Astrocyte (in vitro differentiated cells and primary cell): ENCODE measurements around the gene CCDC68. TPM values are rescaled to one million over a fixed set of nuclear protein-coding genes. Genes with fewer than 3 reads are reported as not detected.

Experiments
- DNase-seq: peaks from one replicate; pipeline ENCODE4 v3.0.0-alpha.2; 2010; ENCODE audit warnings: low read depth
- FAIRE-seq: peaks from 2 replicates; lab custom pipeline; 2011; peaks lifted over from hg19 to GRCh38; lab: Jason Lieb, UNC
- H2AFZ ChIP-seq: 2 replicates; pipeline ENCODE4 v1.6.0; 2012; ENCODE audit warnings: low read depth, low read length, inconsistent platforms
- H3K27ac ChIP-seq: 2 replicates; pipeline ENCODE4 v1.5.1; 2011; ENCODE audit warnings: low read depth, low read length, inconsistent platforms
- H3K27me3 ChIP-seq: 2 replicates; pipeline ENCODE4 v1.6.0; 2011; ENCODE audit warnings: low read length, inconsistent platforms; ENCODE audit not compliant: insufficient read depth
- H3K36me3 ChIP-seq: 2 replicates; pipeline ENCODE4 v1.5.1; 2011; ENCODE audit warnings: low read length, inconsistent platforms; ENCODE audit not compliant: insufficient read depth
- H3K4me1 ChIP-seq: 2 replicates; pipeline ENCODE4 v1.5.1; 2011; ENCODE audit warnings: low read length, inconsistent platforms; ENCODE audit not compliant: insufficient read depth
- H3K4me2 ChIP-seq: 2 replicates; pipeline ENCODE4 v1.6.0; 2012; ENCODE audit warnings: low read length, inconsistent platforms
- H3K4me3 ChIP-seq: 2 replicates; pipeline ENCODE4 v1.5.1; 2011; ENCODE audit warnings: low read depth, mild to moderate bottlenecking, low read length, inconsistent platforms; ENCODE audit not compliant: insufficient read depth
- H3K79me2 ChIP-seq: 2 replicates; pipeline ENCODE4 v1.6.0; 2012; ENCODE audit warnings: mild to moderate bottlenecking, low read length, inconsistent platforms; ENCODE audit not compliant: insufficient read depth
- H3K9ac ChIP-seq: 2 replicates; pipeline ENCODE4 v1.6.0; 2012; ENCODE audit warnings: mild to moderate bottlenecking, low read length, inconsistent platforms
- H3K9me3 ChIP-seq: 2 replicates; pipeline ENCODE4 v1.5.1; 2012; ENCODE audit warnings: low read depth, mild to moderate bottlenecking, low read length, inconsistent platforms; ENCODE audit not compliant: insufficient read depth
- H4K20me1 ChIP-seq: 2 replicates; pipeline ENCODE4 v1.6.0; 2012; ENCODE audit warnings: low read length, inconsistent platforms; ENCODE audit not compliant: insufficient read depth
- H3K27ac Mint-ChIP-seq: one replicate; pipeline ENCODE4 v1.8.0; 2021; ENCODE audit warnings: mild to moderate bottlenecking, mixed read lengths; ENCODE audit not compliant: unreplicated experiment
- H3K27me3 Mint-ChIP-seq: one replicate; pipeline ENCODE4 v1.8.0; 2021; ENCODE audit warnings: low read depth, mixed read lengths; ENCODE audit not compliant: unreplicated experiment
- H3K36me3 Mint-ChIP-seq: one replicate; pipeline ENCODE4 v1.8.0; 2021; ENCODE audit warnings: low read depth, mixed read lengths; ENCODE audit not compliant: unreplicated experiment
- H3K4me1 Mint-ChIP-seq: one replicate; pipeline ENCODE4 v1.8.0; 2021; ENCODE audit warnings: low read depth, mixed read lengths; ENCODE audit not compliant: unreplicated experiment
- H3K4me3 Mint-ChIP-seq: one replicate; pipeline ENCODE4 v1.8.0; 2021; ENCODE audit warnings: mild to moderate bottlenecking, moderate library complexity, mixed read lengths; ENCODE audit not compliant: unreplicated experiment
- H3K9me3 Mint-ChIP-seq: one replicate; pipeline ENCODE4 v1.8.0; 2021; ENCODE audit warnings: mild to moderate bottlenecking, mixed read lengths; ENCODE audit not compliant: unreplicated experiment
- EZH2 ChIP-seq: IDR thresholded peaks from 2 replicates; pipeline ENCODE4 v1.6.1; 2012; ENCODE audit warnings: mild to moderate bottlenecking, low read length, inconsistent platforms; ENCODE audit not compliant: insufficient read depth
- total RNA-seq: library from RNA; stranded (reverse); gene quantifications from 2 replicates; pipeline ENCODE4 v1.2.1, GENCODE V29; 2021
- TF ChIP-seq, protein P1 (sequence below): IDR thresholded peaks from 2 replicates; pipeline ENCODE4 v1.5.1; 2011; ENCODE audit warnings: low read depth, mild to moderate bottlenecking, inconsistent platforms, low read length, moderate library complexity; ENCODE audit not compliant: insufficient read depth

The CCDC68 gene
- total RNA-seq, 1 donor from 2014 or later = 2.2 TPM

DNA sequence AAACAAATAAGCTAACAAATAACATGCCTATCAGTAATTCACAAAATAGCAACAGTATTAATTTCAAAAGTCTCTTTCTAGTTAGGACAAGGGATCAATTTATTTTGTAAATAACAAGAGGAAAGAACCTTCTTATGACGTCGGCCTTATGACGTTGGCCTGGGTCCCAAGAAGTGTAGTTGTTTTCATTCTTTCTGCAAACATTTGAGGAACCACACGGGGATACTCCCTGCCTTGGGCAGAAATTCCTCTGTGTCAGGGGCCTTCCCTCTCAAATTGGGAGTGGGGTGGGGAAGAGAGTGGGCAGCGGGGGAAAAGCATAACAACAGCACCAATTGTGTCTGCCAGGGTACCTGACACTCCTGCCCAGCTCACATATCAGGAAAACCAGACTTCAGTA lies 1.3 kb downstream of the CCDC68 start:
- H3K9me3 Mint-ChIP-seq = no peaks in the 10 kb centered on the region
- peaks cover 7% of the 10 kb centered on the region for H3K4me1 Mint-ChIP-seq
- no peaks in the 10 kb centered on the region for H3K27me3 Mint-ChIP-seq
- Histone ChIP-seq H2AFZ (no peak overlapping the region), H3K9ac (no peak overlapping the region), H3K36me3 (no peaks in the 10 kb centered on the region), H3K4me2 (peak overlapping the region; percentile 85), H3K27me3 (no peaks in the 10 kb centered on the region), H3K27ac (no peak overlapping the region), H3K4me1 (no peaks in the 10 kb centered on the region), H3K9me3 (no peaks in the 10 kb centered on the region), H3K4me3 (no peak overlapping the region), H3K79me2 (no peaks in the 10 kb centered on the region), H4K20me1 (no peaks in the 10 kb centered on the region)
- DNase-seq (no peak), FAIRE-seq (no peak)
- no peaks in the 10 kb centered on the region for H3K36me3 Mint-ChIP-seq
- no peak for TF ChIP-seq EZH2
- TF ChIP-seq, protein P1, sequence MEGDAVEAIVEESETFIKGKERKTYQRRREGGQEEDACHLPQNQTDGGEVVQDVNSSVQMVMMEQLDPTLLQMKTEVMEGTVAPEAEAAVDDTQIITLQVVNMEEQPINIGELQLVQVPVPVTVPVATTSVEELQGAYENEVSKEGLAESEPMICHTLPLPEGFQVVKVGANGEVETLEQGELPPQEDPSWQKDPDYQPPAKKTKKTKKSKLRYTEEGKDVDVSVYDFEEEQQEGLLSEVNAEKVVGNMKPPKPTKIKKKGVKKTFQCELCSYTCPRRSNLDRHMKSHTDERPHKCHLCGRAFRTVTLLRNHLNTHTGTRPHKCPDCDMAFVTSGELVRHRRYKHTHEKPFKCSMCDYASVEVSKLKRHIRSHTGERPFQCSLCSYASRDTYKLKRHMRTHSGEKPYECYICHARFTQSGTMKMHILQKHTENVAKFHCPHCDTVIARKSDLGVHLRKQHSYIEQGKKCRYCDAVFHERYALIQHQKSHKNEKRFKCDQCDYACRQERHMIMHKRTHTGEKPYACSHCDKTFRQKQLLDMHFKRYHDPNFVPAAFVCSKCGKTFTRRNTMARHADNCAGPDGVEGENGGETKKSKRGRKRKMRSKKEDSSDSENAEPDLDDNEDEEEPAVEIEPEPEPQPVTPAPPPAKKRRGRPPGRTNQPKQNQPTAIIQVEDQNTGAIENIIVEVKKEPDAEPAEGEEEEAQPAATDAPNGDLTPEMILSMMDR = no peak
- no peak overlapping the region for H3K27ac Mint-ChIP-seq
- peak overlapping the region; percentile 85 for H3K4me3 Mint-ChIP-seq

- Histone ChIP-seq H2AFZ (no peak overlapping the region), H3K27me3 (no peaks in the 10 kb centered on the region), H3K9me3 (no peaks in the 10 kb centered on the region), H3K4me3 (no peak overlapping the region), H3K36me3 (no peaks in the 10 kb centered on the region), H3K27ac (no peak overlapping the region), H4K20me1 (no peaks in the 10 kb centered on the region), H3K79me2 (no peaks in the 10 kb centered on the region), H3K4me2 (no peak overlapping the region), H3K4me1 (no peaks in the 10 kb centered on the region), H3K9ac (no peak overlapping the region)
- Mint-ChIP-seq H3K27ac (no peak overlapping the region), H3K36me3 (no peaks in the 10 kb centered on the region), H3K9me3 (no peaks in the 10 kb centered on the region), H3K27me3 (no peaks in the 10 kb centered on the region), H3K4me1 (peaks cover 7% of the 10 kb centered on the region), H3K4me3 (no peak overlapping the region)
- TF ChIP-seq, protein P1 = no peak
- TF ChIP-seq EZH2 = no peak
- no peak for DNase-seq
- no peak for FAIRE-seq
These were observed 1.9 kb downstream of the CCDC68 start for GRCh38 chr18:54957296-54957832.

GRCh38 chr18:54956506-54956905 lies 2.8 kb downstream of the CCDC68 start:
- H3K4me3 ChIP-seq = no peak overlapping the region
- no peaks in the 10 kb centered on the region for H3K79me2 ChIP-seq
- DNase-seq (no peak), FAIRE-seq (no peak)
- H3K36me3 ChIP-seq = no peaks in the 10 kb centered on the region
- TF ChIP-seq EZH2 = no peak
- TF ChIP-seq, protein P1 = no peak
- H4K20me1 ChIP-seq = no peaks in the 10 kb centered on the region
- H3K9ac ChIP-seq = no peak overlapping the region
- Mint-ChIP-seq H3K27me3 (no peaks in the 10 kb centered on the region), H3K27ac (no peak overlapping the region), H3K4me3 (no peak overlapping the region), H3K9me3 (no peaks in the 10 kb centered on the region), H3K36me3 (no peaks in the 10 kb centered on the region), H3K4me1 (peaks cover 7% of the 10 kb centered on the region)
- H3K27me3 ChIP-seq = no peaks in the 10 kb centered on the region
- no peaks in the 10 kb centered on the region for H3K9me3 ChIP-seq
- H3K4me2 ChIP-seq = no peak overlapping the region
- no peaks in the 10 kb centered on the region for H3K4me1 ChIP-seq
- no peak overlapping the region for H2AFZ ChIP-seq
- no peak overlapping the region for H3K27ac ChIP-seq
